ENCODE results near the gene ANKRD23. TPM values are rescaled to one million over a fixed set of nuclear protein-coding genes. Genes with fewer than 3 reads are reported as not detected.
A peak's percentile ranks its signal among the peaks of the same experiment; 100 is the strongest.

ANKRD23 gene
- total and polyA plus RNA-seq, 2 of the 13 experiments (the other 11 are each of a cell fraction or from before 2014, with no cell fraction given) = 1.5 to 1.6 TPM

- TF ChIP-seq PHF8 (CRISPR knock-in tag; IDR thresholded peaks at IDR 0.05) (peak; percentile 39; the same call in 1 of the 2 replicates), KDM3A (CRISPR knock-in tag; IDR thresholded peaks at IDR 0.05; ENCODE audit: low read depth) (0 out of 2 replicates have a peak, but pooled peaks have one; percentile 51), BRCA1 (CRISPR knock-in tag; IDR thresholded peaks at IDR 0.05) (no peak), PHB2 (IDR thresholded peaks at IDR 0.05; ENCODE audit: partially characterized antibody) (no peak), ZNF646 (CRISPR knock-in tag; IDR thresholded peaks at IDR 0.05) (no peak), TRIM22 (IDR thresholded peaks at IDR 0.05) (no peak), SMAD3 (CRISPR knock-in tag; IDR thresholded peaks at IDR 0.05) (no peak), MAZ (IDR thresholded peaks at IDR 0.05; ENCODE audit: borderline replicate concordance, low read depth, low read length) (no peak), MAZ (CRISPR knock-in tag; IDR thresholded peaks at IDR 0.05; ENCODE audit: low read depth) (no peak), ZNF451 (CRISPR knock-in tag; IDR thresholded peaks at IDR 0.05) (0 out of 2 replicates have a peak, but pooled peaks have one; percentile 79), SMARCE1 (IDR thresholded peaks at IDR 0.05; ENCODE audit: borderline replicate concordance) (no peak), ZBTB7B (CRISPR knock-in tag; IDR thresholded peaks at IDR 0.05) (peak; percentile 77; the same call in 1 of the 2 replicates), KMT2A (CRISPR knock-in tag; IDR thresholded peaks at IDR 0.05) (peak; percentile 77), MYNN (CRISPR knock-in tag; IDR thresholded peaks at IDR 0.05; ENCODE audit: low read depth) (no peak), ZNF282 (IDR thresholded peaks at IDR 0.05; ENCODE audit: partially characterized antibody) (no peak), SNAPC5 (CRISPR knock-in tag; IDR thresholded peaks at IDR 0.05; ENCODE audit: borderline replicate concordance) (no peak), ZNF563 (CRISPR knock-in tag; IDR thresholded peaks at IDR 0.05) (0 out of 2 replicates have a peak, but pooled peaks have one; percentile 35), KLF12 (CRISPR knock-in tag; IDR thresholded peaks at IDR 0.05; ENCODE audit: borderline replicate concordance) (no peak), RCOR2 (CRISPR knock-in tag; IDR thresholded peaks at IDR 0.05) (no peak), MEIS1 (CRISPR knock-in tag; IDR thresholded peaks at IDR 0.05; ENCODE audit: borderline replicate concordance) (0 out of 2 replicates have a peak, but pooled peaks have one; percentile 71), GPN1 (CRISPR knock-in tag; IDR thresholded peaks at IDR 0.05; ENCODE audit: borderline replicate concordance) (no peak)
Measured at GRCh38 chr2:96816836-96817702, 26.8 kb downstream of the ANKRD23 start (continued).

Data from HepG2 (cell line).